DND-41 (cell line): ENCODE data around the gene SLC39A11.

ENCODE experiments used
- CTCF ChIP-seq: IDR thresholded peaks from 2 replicates; pipeline ENCODE4 v1.5.1; 2012; ENCODE audit warnings: borderline replicate concordance, low read length, moderate library complexity, mild to moderate bottlenecking; ENCODE audit not compliant: poor library complexity, severe bottlenecking; ENCODE audit errors: extremely low read depth
- EZH2 ChIP-seq: IDR thresholded peaks from 3 replicates; pipeline ENCODE4 v1.6.1; 2012; ENCODE audit warnings: borderline replicate concordance, low read depth, mild to moderate bottlenecking, moderate library complexity, low read length, inconsistent platforms; ENCODE audit not compliant: severe bottlenecking

DNA sequence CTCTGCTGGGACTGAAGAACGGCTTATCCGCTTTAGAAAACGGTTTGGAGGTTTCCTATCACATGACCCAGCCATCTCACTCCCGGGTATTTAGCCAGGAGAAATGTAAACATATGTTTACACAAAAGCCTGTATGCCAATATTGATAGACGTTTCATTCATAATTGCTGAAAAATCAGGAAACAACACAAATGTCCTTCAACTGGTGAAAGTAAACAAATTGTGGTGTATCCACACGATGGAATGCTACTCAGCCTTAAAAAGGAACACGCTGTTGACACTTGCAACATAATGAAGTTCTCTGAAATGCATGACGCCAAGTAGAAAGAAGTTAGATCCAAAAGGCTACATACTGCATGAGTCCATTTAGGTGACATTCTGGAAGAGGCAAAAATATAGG is 157.6 kb downstream of the SLC39A11 start:
- TF ChIP-seq EZH2 = no peak
- no peak for TF ChIP-seq CTCF
